SH-SY5Y (cell line): ENCODE results near the gene KCNJ15.

Experiments used
- GATA2 ChIP-seq: IDR thresholded peaks from 2 replicates; pipeline ENCODE4 v1.6.1; 2011; ENCODE audit warnings: mild to moderate bottlenecking, low read depth, low read length
- GATA3 ChIP-seq: IDR thresholded peaks from 2 replicates; pipeline ENCODE4 v1.6.1; 2011; ENCODE audit warnings: low read depth, mild to moderate bottlenecking, low read length, moderate library complexity

Gene KCNJ15

GRCh38 chr21:38352536-38353219 lies 95.9 kb downstream of the KCNJ15 start:
- TF ChIP-seq GATA3: no peak
- TF ChIP-seq GATA2: no peak

- TF ChIP-seq GATA2 (no peak), GATA3 (no peak)
These were observed 97.4 kb downstream of the KCNJ15 start for GRCh38 chr21:38354231-38354630.

- TF ChIP-seq GATA2 (no peak), GATA3 (no peak)
These were observed 98.0 kb downstream of the KCNJ15 start for GRCh38 chr21:38354746-38355145.

GRCh38 chr21:38355353-38355752 lies 98.6 kb downstream of the KCNJ15 start:
- TF ChIP-seq GATA3: no peak
- TF ChIP-seq GATA2: no peak

- no peak for TF ChIP-seq GATA2
- no peak for TF ChIP-seq GATA3
These were observed 99.4 kb downstream of the KCNJ15 start for GRCh38 chr21:38355992-38356781.
